Measurements from ENCODE around the gene CBR1. TPM values are rescaled to one million over a fixed set of nuclear protein-coding genes. Genes with fewer than 3 reads are reported as not detected.
A peak's percentile ranks its signal among the peaks of the same experiment; 100 is the strongest.

Gene CBR1
- total RNA-seq, 1 donor from 2014 or later: 10.0 TPM

DNA sequence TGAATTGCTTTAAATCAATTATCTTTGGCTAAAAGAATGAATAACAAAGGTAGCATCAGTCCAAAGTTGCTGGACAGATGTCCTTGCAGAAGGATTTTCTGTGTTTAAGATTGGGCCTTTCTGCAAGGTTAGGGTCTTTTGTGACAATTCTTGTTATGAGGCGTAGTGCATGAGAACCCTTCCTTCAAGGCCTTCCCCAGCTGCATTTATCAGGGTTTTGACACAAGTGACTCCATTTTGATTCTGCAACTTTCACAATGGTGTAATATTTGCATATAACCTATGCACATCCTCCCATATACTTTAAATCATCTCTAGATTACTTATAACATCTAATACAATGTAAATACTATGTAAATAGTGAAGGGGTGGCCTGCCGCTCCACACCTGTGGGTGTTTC lies 8.4 kb upstream of the CBR1 start:
- Mint-ChIP-seq H3K9me3 (no peaks in the 10 kb centered on the region), H3K4me1 (peaks cover 13% of the 10 kb centered on the region), H3K27ac (no peak overlapping the region), H3K27me3 (ENCODE audit: low read depth) (no peaks in the 10 kb centered on the region), H3K4me3 (peak overlapping the region; percentile 94), H3K36me3 (peaks cover 12% of the 10 kb centered on the region)
- TF ChIP-seq, protein P1, sequence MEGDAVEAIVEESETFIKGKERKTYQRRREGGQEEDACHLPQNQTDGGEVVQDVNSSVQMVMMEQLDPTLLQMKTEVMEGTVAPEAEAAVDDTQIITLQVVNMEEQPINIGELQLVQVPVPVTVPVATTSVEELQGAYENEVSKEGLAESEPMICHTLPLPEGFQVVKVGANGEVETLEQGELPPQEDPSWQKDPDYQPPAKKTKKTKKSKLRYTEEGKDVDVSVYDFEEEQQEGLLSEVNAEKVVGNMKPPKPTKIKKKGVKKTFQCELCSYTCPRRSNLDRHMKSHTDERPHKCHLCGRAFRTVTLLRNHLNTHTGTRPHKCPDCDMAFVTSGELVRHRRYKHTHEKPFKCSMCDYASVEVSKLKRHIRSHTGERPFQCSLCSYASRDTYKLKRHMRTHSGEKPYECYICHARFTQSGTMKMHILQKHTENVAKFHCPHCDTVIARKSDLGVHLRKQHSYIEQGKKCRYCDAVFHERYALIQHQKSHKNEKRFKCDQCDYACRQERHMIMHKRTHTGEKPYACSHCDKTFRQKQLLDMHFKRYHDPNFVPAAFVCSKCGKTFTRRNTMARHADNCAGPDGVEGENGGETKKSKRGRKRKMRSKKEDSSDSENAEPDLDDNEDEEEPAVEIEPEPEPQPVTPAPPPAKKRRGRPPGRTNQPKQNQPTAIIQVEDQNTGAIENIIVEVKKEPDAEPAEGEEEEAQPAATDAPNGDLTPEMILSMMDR (IDR thresholded peaks at IDR 0.05; ENCODE audit: unreplicated experiment): no peak
- DNase-seq (ENCODE audit: low spot score in 2 of 2, unreplicated experiment in 2 of 2): no peak

DNA sequence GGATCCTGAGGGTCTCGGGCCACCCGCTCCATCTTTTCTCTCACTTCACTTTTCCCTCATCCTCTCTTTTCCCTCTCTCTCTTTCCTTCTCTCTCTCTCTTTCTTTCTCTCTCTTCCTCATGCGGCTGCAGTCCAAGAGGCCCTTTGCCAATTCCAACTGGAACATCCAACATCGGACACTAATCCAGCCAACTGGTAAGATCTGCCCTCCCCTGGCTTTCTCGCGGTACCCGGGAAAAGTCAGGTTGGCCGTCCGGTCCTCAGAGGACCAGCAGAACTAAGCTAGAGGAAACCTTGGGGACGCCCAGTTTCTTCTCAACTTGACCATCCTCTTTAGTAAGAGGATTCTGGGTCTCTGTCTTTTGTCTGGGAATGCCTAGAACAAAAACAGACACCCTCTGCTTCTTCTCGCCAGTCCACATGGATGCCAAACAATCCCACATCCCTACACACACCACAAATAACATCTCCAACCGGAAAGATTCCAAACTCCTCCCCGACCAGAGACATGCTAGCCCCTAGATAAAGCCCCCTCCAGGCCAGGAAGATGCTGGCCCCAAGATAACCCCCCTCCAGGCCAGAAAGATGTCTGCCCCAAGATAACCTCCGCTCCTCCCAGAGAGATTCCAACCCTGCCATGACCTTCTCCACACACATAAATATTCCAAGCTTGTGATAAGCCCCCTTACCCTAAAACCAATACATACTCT lies 6.3 kb upstream of the CBR1 start:
- Mint-ChIP-seq H3K4me3 (no peak overlapping the region), H3K9me3 (peaks cover 4% of the 10 kb centered on the region), H3K4me1 (peaks cover 7% of the 10 kb centered on the region), H3K27ac (no peak overlapping the region), H3K27me3 (ENCODE audit: low read depth) (peaks cover 1% of the 10 kb centered on the region), H3K36me3 (no peaks in the 10 kb centered on the region)
- no peak for DNase-seq (ENCODE audit: low spot score in 2 of 2, unreplicated experiment in 2 of 2)
- TF ChIP-seq, protein P1 (IDR thresholded peaks at IDR 0.05; ENCODE audit: unreplicated experiment): no peak

DNA sequence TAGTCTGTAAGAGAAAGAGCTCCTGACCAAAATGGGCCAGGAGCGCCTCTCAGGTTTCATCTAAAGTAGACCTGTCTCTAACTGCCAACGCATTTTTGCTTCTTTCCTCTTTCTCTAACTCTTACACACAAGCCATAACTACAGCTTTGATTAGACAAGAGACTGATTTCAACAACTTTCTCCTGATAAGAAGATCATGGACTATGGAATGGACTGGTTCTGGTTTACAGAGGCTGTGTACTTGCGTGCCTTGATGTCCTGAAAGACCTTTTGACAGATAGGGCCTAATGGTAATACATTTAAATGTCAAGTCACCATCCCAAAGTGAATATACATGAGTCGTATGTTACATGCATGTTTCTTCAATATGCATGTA lies 5.8 kb upstream of the CBR1 start:
- Mint-ChIP-seq H3K36me3 (peaks cover 4% of the 10 kb centered on the region), H3K9me3 (peaks cover 8% of the 10 kb centered on the region), H3K27ac (no peak overlapping the region), H3K4me3 (no peak overlapping the region), H3K4me1 (peaks cover 2% of the 10 kb centered on the region), H3K27me3 (ENCODE audit: low read depth) (peaks cover 1% of the 10 kb centered on the region)
- no peak for DNase-seq (ENCODE audit: low spot score in 2 of 2, unreplicated experiment in 2 of 2)
- TF ChIP-seq, protein P1 (IDR thresholded peaks at IDR 0.05; ENCODE audit: unreplicated experiment): no peak

DNA sequence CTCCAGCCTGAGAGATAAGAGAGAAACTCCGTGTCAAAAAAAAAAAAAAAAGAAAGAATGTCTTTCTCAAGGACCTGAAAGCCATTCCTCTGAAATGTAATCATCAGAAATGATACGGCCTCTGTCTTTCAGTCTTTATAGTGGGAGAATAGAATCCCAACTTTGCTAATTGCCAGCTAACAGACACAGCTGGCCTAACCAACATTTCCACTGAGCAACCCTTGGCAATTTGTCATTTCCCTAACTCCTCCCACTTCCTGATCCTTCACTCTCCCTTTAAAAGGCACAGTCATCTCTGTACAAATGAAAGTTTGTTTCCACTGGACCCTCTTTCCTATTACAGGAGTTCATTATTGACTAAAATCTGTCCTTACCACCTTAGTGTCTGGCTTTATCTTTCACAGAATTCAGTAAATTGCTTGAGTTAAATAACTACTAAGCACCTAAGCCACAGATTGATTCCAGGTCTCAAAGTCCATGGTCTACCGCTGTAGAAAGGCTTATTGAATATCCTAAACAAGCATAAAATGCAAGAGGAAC lies 4.3 kb upstream of the CBR1 start:
- H3K27ac Mint-ChIP-seq: no peak overlapping the region
- no peaks in the 10 kb centered on the region for H3K4me1 Mint-ChIP-seq
- peaks cover 6% of the 10 kb centered on the region for H3K36me3 Mint-ChIP-seq
- no peak overlapping the region for H3K4me3 Mint-ChIP-seq
- TF ChIP-seq, protein P1 (IDR thresholded peaks at IDR 0.05; ENCODE audit: unreplicated experiment): no peak
- peaks cover 13% of the 10 kb centered on the region for H3K9me3 Mint-ChIP-seq
- no peak for DNase-seq (ENCODE audit: low spot score in 2 of 2, unreplicated experiment in 2 of 2)
- H3K27me3 Mint-ChIP-seq (ENCODE audit: low read depth): peaks cover 1% of the 10 kb centered on the region

DNA sequence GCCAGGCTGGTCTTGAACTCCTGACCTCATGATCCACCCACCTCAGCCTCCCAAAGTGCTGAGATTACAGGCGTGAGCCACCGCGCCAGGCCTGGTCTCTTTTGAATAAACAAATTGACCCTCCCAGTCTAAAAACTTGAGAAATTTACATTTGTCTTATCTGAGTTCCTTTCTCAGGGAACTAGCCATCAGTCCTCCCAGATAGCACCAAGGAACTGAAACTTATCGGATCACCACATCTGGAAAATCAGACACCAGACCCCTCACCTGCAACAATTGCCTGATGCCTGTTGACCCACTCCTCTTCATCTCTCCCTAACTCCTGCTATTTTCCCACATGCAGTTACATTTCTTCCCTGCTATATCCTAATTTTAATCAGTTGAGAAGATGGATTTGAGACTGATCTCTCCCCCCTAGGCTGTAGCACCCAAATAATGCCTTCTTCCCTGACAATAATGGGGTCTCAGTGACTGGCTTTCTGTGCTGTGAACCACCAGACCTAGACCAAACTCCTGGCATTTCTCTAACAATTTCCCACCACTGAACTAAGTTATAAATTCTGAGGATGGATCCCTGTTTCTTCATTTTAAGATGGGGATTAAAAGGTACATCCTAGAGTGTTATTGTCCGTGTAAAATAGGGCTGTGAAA lies 951 bp upstream of the CBR1 start:
- Mint-ChIP-seq H3K36me3 (peaks cover 10% of the 10 kb centered on the region), H3K27me3 (ENCODE audit: low read depth) (peaks cover 1% of the 10 kb centered on the region), H3K4me1 (peaks cover 4% of the 10 kb centered on the region), H3K9me3 (peaks cover 13% of the 10 kb centered on the region), H3K27ac (no peak overlapping the region), H3K4me3 (no peak overlapping the region)
- TF ChIP-seq, protein P1 (IDR thresholded peaks at IDR 0.05; ENCODE audit: unreplicated experiment): no peak
- no peak for DNase-seq (ENCODE audit: low spot score in 2 of 2, unreplicated experiment in 2 of 2)

Measured in mesothelial cell of epicardium (in vitro differentiated cells).